ENCODE measurements around the gene USP47.

DNA sequence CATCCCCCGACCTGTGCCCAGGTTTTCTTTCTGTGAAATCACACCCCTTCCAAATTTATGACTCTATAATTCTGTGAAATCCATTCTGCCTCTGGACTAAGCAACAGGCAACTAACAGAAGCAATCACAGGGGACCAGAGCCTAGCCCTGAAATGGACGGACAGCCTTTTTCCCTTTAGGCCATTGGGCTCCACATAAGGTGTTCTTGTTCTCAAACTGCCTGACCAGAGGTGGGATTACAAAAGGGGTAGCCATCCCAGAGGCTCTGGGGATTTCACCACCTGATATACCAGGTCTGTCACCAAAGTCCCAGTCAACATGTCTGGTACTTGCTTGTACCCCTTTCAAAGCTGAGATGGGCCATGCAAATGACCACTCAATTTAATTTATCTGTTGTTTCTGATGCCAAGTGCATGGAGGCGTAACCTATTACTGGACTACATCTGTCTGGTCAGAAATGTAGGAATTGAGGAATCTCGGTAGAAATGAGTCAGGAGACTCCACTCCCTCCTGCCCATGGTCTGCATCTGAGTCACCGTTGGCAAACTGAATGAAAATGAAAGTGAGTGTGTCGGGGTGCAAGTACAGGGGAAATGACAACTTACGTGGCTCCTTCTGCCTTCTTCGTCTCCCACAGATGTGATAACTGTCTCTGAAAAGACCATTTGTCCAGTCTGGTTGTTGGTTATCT is 156.5 kb downstream of the USP47 start:
- TF ChIP-seq CTCF (conservative IDR thresholded peaks at IDR 0.05) (no peak), EZH2 (IDR thresholded peaks at IDR 0.05; ENCODE audit: low read depth) (no peak)

All from PC-9 (cell line).